Smooth muscle cell (in vitro differentiated cells): ENCODE data around the gene LPP. TPM values are rescaled to one million over a fixed set of nuclear protein-coding genes. Genes with fewer than 3 reads are reported as not detected.

ENCODE experiments used
- DNase-seq: peaks from one replicate; lab custom pipeline; 2025; ENCODE audit not compliant: unreplicated experiment; lab: John Stamatoyannopoulos, UW
- H2AFZ ChIP-seq: fragments of 200-600 bp; sonication (generic); 2 replicates; pipeline ENCODE4 v1.6.0; 2016; ENCODE audit warnings: antibody characterized with exemption, low read depth, mild to moderate bottlenecking
- H3F3A ChIP-seq: fragments of 200-600 bp; sonication (generic); 2 replicates; pipeline ENCODE4 v1.6.0; 2017; ENCODE audit warnings: antibody characterized with exemption, low read depth
- H3K27ac ChIP-seq: fragments of 200-600 bp; sonication (generic); 2 replicates; pipeline ENCODE4 v1.5.1; 2016; ENCODE audit warnings: low read depth, mild to moderate bottlenecking
- H3K27me3 ChIP-seq: fragments of 200-600 bp; sonication (generic); 2 replicates; pipeline ENCODE4 v1.6.1; 2016; ENCODE audit warnings: low read depth, mild to moderate bottlenecking
- H3K36me3 ChIP-seq: fragments of 200-600 bp; sonication (generic); 2 replicates; pipeline ENCODE4 v1.5.1; 2016; ENCODE audit warnings: low read depth
- H3K4me1 ChIP-seq: fragments of 200-600 bp; sonication (generic); 2 replicates; pipeline ENCODE4 v1.5.1; 2016; ENCODE audit warnings: low read depth
- H3K4me2 ChIP-seq: fragments of 200-600 bp; sonication (generic); 2 replicates; pipeline ENCODE4 v1.6.0; 2016; ENCODE audit warnings: mild to moderate bottlenecking
- H3K4me3 ChIP-seq: fragments of 200-600 bp; sonication (generic); 2 replicates; pipeline ENCODE4 v1.5.1; 2016; ENCODE audit warnings: mild to moderate bottlenecking
- H3K79me2 ChIP-seq: fragments of 200-600 bp; sonication (generic); 2 replicates; pipeline ENCODE4 v1.6.0; 2016; ENCODE audit warnings: low read depth, mild to moderate bottlenecking
- H3K9ac ChIP-seq: fragments of 200-600 bp; sonication (generic); 2 replicates; pipeline ENCODE4 v1.6.0; 2016; ENCODE audit warnings: low read depth
- H3K9me3 ChIP-seq: fragments of 200-600 bp; sonication (generic); replicated peaks from 2 replicates; pipeline ENCODE4 v1.5.1; 2016; ENCODE audit warnings: low read depth
- H4K20me1 ChIP-seq: fragments of 200-600 bp; sonication (generic); 2 replicates; pipeline ENCODE4 v1.6.0; 2016; ENCODE audit warnings: low read depth
- CTCF ChIP-seq: fragments of 200-600 bp; sonication (generic); IDR thresholded peaks from 2 replicates; pipeline ENCODE4 v1.5.1; 2017; ENCODE audit warnings: borderline replicate concordance, mild to moderate bottlenecking, antibody characterized with exemption; ENCODE audit not compliant: insufficient read depth, poor library complexity, severe bottlenecking
- WGBS: methylation state at CpG from one replicate; pipeline ENCODE4 v1.1.7; 2016; ENCODE audit warnings: low lambda C conversion rate; 5-methylcytosine and 5-hydroxymethylcytosine counted together
- polyA plus RNA-seq: library from polyadenylated mRNA; unstranded; fragments of >200 nt; fragmentation: Nextera tagmentation; extraction: Ambion mirVana; gene quantifications from 2 replicates; pipeline ENCODE4 v1.2.1, GENCODE V29; 2016
- total RNA-seq: library from RNA; depleted of rRNA; stranded (reverse); fragments of >200 nt; gene quantifications from 2 replicates; pipeline ENCODE4 v1.2.3, GENCODE V29; 2014

The LPP gene
- total and polyA plus RNA-seq, 2 experiments from 2014 or later = 42.3 to 128 TPM

GRCh38 chr3:188916934-188917401 lies 763.0 kb downstream of the LPP start:
- DNase-seq = no peak
- no peaks in the 10 kb centered on the region for H4K20me1 ChIP-seq
- H3K79me2 ChIP-seq = no peaks in the 10 kb centered on the region
- H3K9me3 ChIP-seq = no peaks in the 10 kb centered on the region
- no peaks in the 10 kb centered on the region for H3K27me3 ChIP-seq
- no peak overlapping the region for H3K27ac ChIP-seq
- H3K4me3 ChIP-seq = no peak overlapping the region
- H2AFZ ChIP-seq = no peak overlapping the region
- H3F3A ChIP-seq = peaks cover 5% of the 10 kb centered on the region
- no peak for TF ChIP-seq CTCF
- H3K36me3 ChIP-seq = no peaks in the 10 kb centered on the region
- no peak overlapping the region for H3K4me2 ChIP-seq
- no peaks in the 10 kb centered on the region for H3K4me1 ChIP-seq
- no peak overlapping the region for H3K9ac ChIP-seq

GRCh38 chr3:188918093-188918492 lies 764.1 kb downstream of the LPP start:
- H3K4me2 ChIP-seq = no peak overlapping the region
- no peak overlapping the region for H3K9ac ChIP-seq
- peaks cover 5% of the 10 kb centered on the region for H3F3A ChIP-seq
- WGBS = 62% methylated on average over 2 of the region's 2 CpGs
- H3K79me2 ChIP-seq = no peaks in the 10 kb centered on the region
- H3K27ac ChIP-seq = no peak overlapping the region
- no peak for DNase-seq
- H3K4me1 ChIP-seq = no peaks in the 10 kb centered on the region
- H4K20me1 ChIP-seq = no peaks in the 10 kb centered on the region
- H3K4me3 ChIP-seq = no peak overlapping the region
- H3K36me3 ChIP-seq = no peaks in the 10 kb centered on the region
- H3K27me3 ChIP-seq = no peaks in the 10 kb centered on the region
- no peaks in the 10 kb centered on the region for H3K9me3 ChIP-seq
- H2AFZ ChIP-seq = no peak overlapping the region
- TF ChIP-seq CTCF = no peak

GRCh38 chr3:188923671-188924070 lies 769.7 kb downstream of the LPP start:
- no peaks in the 10 kb centered on the region for H3F3A ChIP-seq
- H3K4me2 ChIP-seq = no peak overlapping the region
- H2AFZ ChIP-seq = no peak overlapping the region
- no peaks in the 10 kb centered on the region for H3K4me1 ChIP-seq
- TF ChIP-seq CTCF = no peak
- no peak overlapping the region for H3K4me3 ChIP-seq
- no peaks in the 10 kb centered on the region for H3K36me3 ChIP-seq
- H3K9me3 ChIP-seq = no peaks in the 10 kb centered on the region
- no peaks in the 10 kb centered on the region for H3K79me2 ChIP-seq
- H3K27me3 ChIP-seq = no peaks in the 10 kb centered on the region
- 93% methylated on average over 2 of the region's 2 CpGs for WGBS
- H3K27ac ChIP-seq = no peak overlapping the region
- no peak for DNase-seq
- H4K20me1 ChIP-seq = no peaks in the 10 kb centered on the region
- no peak overlapping the region for H3K9ac ChIP-seq

- H3K27ac ChIP-seq = no peak overlapping the region
- no peaks in the 10 kb centered on the region for H3K27me3 ChIP-seq
- no peaks in the 10 kb centered on the region for H3K36me3 ChIP-seq
- H3K4me2 ChIP-seq = no peak overlapping the region
- no peak for DNase-seq
- no peaks in the 10 kb centered on the region for H3F3A ChIP-seq
- 97% methylated on average over 12 of the region's 12 CpGs for WGBS
- TF ChIP-seq CTCF = no peak
- no peak overlapping the region for H2AFZ ChIP-seq
- no peaks in the 10 kb centered on the region for H3K9me3 ChIP-seq
- H3K9ac ChIP-seq = no peak overlapping the region
- no peaks in the 10 kb centered on the region for H3K4me1 ChIP-seq
- no peaks in the 10 kb centered on the region for H4K20me1 ChIP-seq
- H3K79me2 ChIP-seq = no peaks in the 10 kb centered on the region
- H3K4me3 ChIP-seq = no peak overlapping the region
Observed at GRCh38 chr3:188925376-188925775, 771.4 kb downstream of the LPP start.
